ENCODE results near the gene SPTA1.

Gene SPTA1

GRCh38 chr1:158681606-158682005, 4.9 kb downstream of the SPTA1 start:
- DNase-seq = peak; percentile 53 to 54

GRCh38 chr1:158679289-158679688, 7.2 kb downstream of the SPTA1 start:
- no peak for DNase-seq

GRCh38 chr1:158675563-158676323, 10.8 kb downstream of the SPTA1 start:
- DNase-seq = no peak

GRCh38 chr1:158674302-158674701, 12.2 kb downstream of the SPTA1 start:
- no peak for DNase-seq

GRCh38 chr1:158666037-158666436, 20.5 kb downstream of the SPTA1 start:
- DNase-seq = no peak

- peak; percentile 32 to 56 for DNase-seq
Observed at GRCh38 chr1:158654571-158654970, 31.9 kb downstream of the SPTA1 start.

- peak; percentile 37 to 62 for DNase-seq
Observed at GRCh38 chr1:158654086-158654485, 32.4 kb downstream of the SPTA1 start.

- no peak for DNase-seq
Observed at GRCh38 chr1:158652721-158653334, 33.7 kb downstream of the SPTA1 start.

- peak; percentile 6 to 8 for DNase-seq
Observed at GRCh38 chr1:158649052-158649451, 37.5 kb downstream of the SPTA1 start.

- no peak for DNase-seq
Observed at GRCh38 chr1:158646465-158646864, 40.0 kb downstream of the SPTA1 start.

- peak; percentile 81 to 83 for DNase-seq
Observed at GRCh38 chr1:158644449-158644848, 42.1 kb downstream of the SPTA1 start.

GRCh38 chr1:158638904-158639303, 47.6 kb downstream of the SPTA1 start:
- no peak for DNase-seq

GRCh38 chr1:158638146-158638545, 48.4 kb downstream of the SPTA1 start:
- no peak for DNase-seq

GRCh38 chr1:158613764-158614163, 72.8 kb downstream of the SPTA1 start:
- DNase-seq = no peak

- no peak for DNase-seq
Observed at GRCh38 chr1:158611916-158612315, 74.6 kb downstream of the SPTA1 start.

GRCh38 chr1:158607296-158607695, 79.2 kb downstream of the SPTA1 start:
- DNase-seq = no peak

- DNase-seq = no peak
Observed at GRCh38 chr1:158604968-158605367, 81.5 kb downstream of the SPTA1 start, which contains the start of gene OR10Z1. TSS of gene OR10Z1 (plus strand) at chr1:158605268. CDS start at chr1:158606439, 1,171 bp downstream.

- no peak for DNase-seq
Observed at GRCh38 chr1:158600735-158601134, 85.8 kb downstream of the SPTA1 start.

- no peak for DNase-seq
Observed at GRCh38 chr1:158586942-158587341, 99.6 kb downstream of the SPTA1 start.

GRCh38 chr1:158583962-158584361, 102.6 kb downstream of the SPTA1 start:
- no peak for DNase-seq

- DNase-seq = no peak
Observed at GRCh38 chr1:158579733-158580132, 106.8 kb downstream of the SPTA1 start, which contains the start of gene OR10X1. TSS of gene OR10X1 (minus strand) at chr1:158579899. CDS start at chr1:158579899, 0 bp downstream.

- no peak for DNase-seq
Observed at GRCh38 chr1:158577561-158577960, 109.0 kb downstream of the SPTA1 start.

GRCh38 chr1:158572226-158572625, 114.3 kb downstream of the SPTA1 start:
- DNase-seq = no peak

GRCh38 chr1:158570480-158570879, 116.0 kb downstream of the SPTA1 start, which contains the start of gene OR6P1:
TSS of gene OR6P1 (minus strand) at chr1:158570580. CDS start at chr1:158563604, 6,976 bp downstream.
- no peak for DNase-seq
